Ovary (tissue), 3 donors: ENCODE results near the gene CALCOCO2.

ENCODE experiments used
- CTCF ChIP-seq, 3 donors: fragments of 450-650 bp in 2 of 3; fragments of 200-600 bp in 1 of 3; IDR thresholded peaks; one replicate each; pipeline versions ENCODE4 v1.5.1 to v1.8.0; 2016 to 2022; ENCODE audit warnings: antibody characterized with exemption in 3 of 3, mild to moderate bottlenecking in 1 of 3
- EP300 ChIP-seq: sonication (generic); formaldehyde crosslinking; IDR thresholded peaks from one replicate; pipeline ENCODE4 v1.6.1; 2017; ENCODE audit warnings: antibody characterized with exemption
- POLR2A ChIP-seq: fragments of 450-650 bp; IDR thresholded peaks from one replicate; pipeline ENCODE4 v1.6.1; 2017; ENCODE audit warnings: antibody characterized with exemption, mild to moderate bottlenecking, moderate library complexity
- donor health status: DM: no; HTN: no; CAD: no.

- TF ChIP-seq CTCF (IDR thresholded peaks at IDR 0.05) (no peak), EP300 (no peak), POLR2A (no peak)
Observed at GRCh38 chr17:48860456-48860855, 29.6 kb downstream of the CALCOCO2 start.
